Neuronal stem cell (in vitro differentiated cells): ENCODE measurements around the gene FAM53A.
A peak's percentile ranks its signal among the peaks of the same experiment; 100 is the strongest.

Experiments
- DNase-seq: peaks from one replicate; pipeline ENCODE4 v3.0.0-alpha.2; 2013; ENCODE audit warnings: low spot score
- H2AFZ ChIP-seq: one replicate; pipeline ENCODE4 v1.6.1; 2013; ENCODE audit warnings: mild to moderate bottlenecking, low read length, inconsistent platforms
- H2AK5ac ChIP-seq: 2 replicates; pipeline ENCODE4 v1.6.1; 2013; ENCODE audit warnings: low read depth, mild to moderate bottlenecking, inconsistent platforms, low read length, moderate library complexity, mixed read lengths
- H2BK120ac ChIP-seq: 2 replicates; pipeline ENCODE4 v1.6.1; 2013; ENCODE audit warnings: low read depth, mild to moderate bottlenecking, inconsistent platforms, low read length, moderate library complexity, mixed read lengths
- H2BK12ac ChIP-seq: one replicate; pipeline ENCODE4 v1.6.1; 2013; ENCODE audit warnings: low read length, inconsistent platforms
- H2BK15ac ChIP-seq: 2 replicates; pipeline ENCODE4 v1.6.1; 2013; ENCODE audit warnings: mild to moderate bottlenecking, low read length, inconsistent platforms, mixed read lengths
- H2BK5ac ChIP-seq: one replicate; pipeline ENCODE4 v1.6.1; 2013; ENCODE audit warnings: inconsistent platforms, mild to moderate bottlenecking, low read length, moderate library complexity
- H3K14ac ChIP-seq: one replicate; pipeline ENCODE4 v1.6.1; 2013; ENCODE audit warnings: low read length, inconsistent platforms
- H3K18ac ChIP-seq: 2 replicates; pipeline ENCODE4 v1.6.1; 2013; ENCODE audit warnings: low read length, inconsistent platforms
- H3K23ac ChIP-seq: 2 replicates; pipeline ENCODE4 v1.6.1; 2013; ENCODE audit warnings: low read depth, mild to moderate bottlenecking, mixed read lengths, low read length, inconsistent platforms; ENCODE audit not compliant: poor library complexity
- H3K27ac ChIP-seq: replicated peaks from 3 replicates; pipeline ENCODE4 v1.5.1; 2013; ENCODE audit warnings: low read length, inconsistent platforms
- H3K27me3 ChIP-seq, 3 experiments: 2 replicates each; pipeline ENCODE4 v1.6.1; 2013; ENCODE audit warnings: low read length in 3 of 3, mild to moderate bottlenecking in 2 of 3, inconsistent platforms in 1 of 3, low read depth in 1 of 3, mixed read lengths in 1 of 3, moderate library complexity in 1 of 3; ENCODE audit not compliant: control insufficient read depth in 3 of 3, insufficient read depth in 3 of 3
- H3K36me3 ChIP-seq, 2 donors: replicated peaks in 1 of 2; 2 replicates each; pipeline ENCODE4 v1.6.1; 2013; ENCODE audit warnings: low read length in 2 of 2; ENCODE audit not compliant: control insufficient read depth in 2 of 2, insufficient read depth in 2 of 2
- H3K4ac ChIP-seq: 2 replicates; pipeline ENCODE4 v1.6.1; 2013; ENCODE audit warnings: inconsistent platforms, mild to moderate bottlenecking, low read length, moderate library complexity
- H3K4me1 ChIP-seq, 2 donors: 1 replicate in 1 of 2; 2 replicates in 1 of 2; pipeline ENCODE4 v1.6.1; 2013; ENCODE audit warnings: low read length in 2 of 2, low read depth in 1 of 2; ENCODE audit not compliant: control insufficient read depth in 2 of 2, insufficient read depth in 1 of 2
- H3K4me2 ChIP-seq: one replicate; pipeline ENCODE4 v1.6.1; 2013; ENCODE audit warnings: mild to moderate bottlenecking, low read length, inconsistent platforms; ENCODE audit not compliant: insufficient read depth, poor library complexity, severe bottlenecking
- H3K4me3 ChIP-seq, 2 donors: 2 replicates each; pipeline ENCODE4 v1.5.1; 2013; ENCODE audit warnings: low read length in 2 of 2, mild to moderate bottlenecking in 2 of 2, inconsistent platforms in 1 of 2, moderate library complexity in 1 of 2
- H3K79me1 ChIP-seq: one replicate; pipeline ENCODE4 v1.6.1; 2013; ENCODE audit warnings: low read depth, mild to moderate bottlenecking, inconsistent platforms, low read length, moderate library complexity
- H3K9ac ChIP-seq: one replicate; pipeline ENCODE4 v1.6.1; 2013; ENCODE audit warnings: mild to moderate bottlenecking, low read depth, low read length, inconsistent platforms; ENCODE audit not compliant: poor library complexity
- H3K9me3 ChIP-seq, 2 donors: replicated peaks in 1 of 2; 2 replicates each; pipeline versions ENCODE3 to v1.6.1; 2013; ENCODE audit warnings: low read length in 2 of 2, mild to moderate bottlenecking in 2 of 2, inconsistent platforms in 1 of 2, low read depth in 1 of 2, mixed read lengths in 1 of 2, moderate library complexity in 1 of 2; ENCODE audit not compliant: control insufficient read depth in 2 of 2, insufficient read depth in 1 of 2
- H4K8ac ChIP-seq: one replicate; pipeline ENCODE4 v1.6.1; 2013; ENCODE audit warnings: low read depth, mild to moderate bottlenecking, inconsistent platforms, low read length, moderate library complexity
- H4K91ac ChIP-seq: one replicate; pipeline ENCODE4 v1.6.1; 2013; ENCODE audit warnings: low read length, low read depth, mild to moderate bottlenecking, inconsistent platforms; ENCODE audit not compliant: poor library complexity
- WGBS, 2 donors: extraction: QIAGEN DNeasy Blood & Tissue Kit; methylation state at CpG; one replicate each; pipeline ENCODE4 v1.1.7; 2013; ENCODE audit warnings: missing lambda C conversion rate in 2 of 2, mixed read lengths in 1 of 2; ENCODE audit not compliant: insufficient read length in 2 of 2, insufficient replicate concordance in 1 of 2; ENCODE audit errors: extremely low coverage in 2 of 2; 5-methylcytosine and 5-hydroxymethylcytosine counted together

Gene FAM53A

GRCh38 chr4:1725521-1725920 lies 41.4 kb upstream of the FAM53A start:
- peak overlapping the region; percentile 86 for H2AK5ac ChIP-seq
- no peaks in the 10 kb centered on the region for H3K27me3 ChIP-seq
- peak overlapping the region; percentile 58 for H2BK12ac ChIP-seq
- H3K14ac ChIP-seq = peak overlapping the region; percentile 6
- H3K4me1 ChIP-seq = peaks cover 9 to 11% of the 10 kb centered on the region in 2 donors
- H4K91ac ChIP-seq = no peak overlapping the region
- H4K8ac ChIP-seq = no peak overlapping the region
- H3K23ac ChIP-seq = no peak overlapping the region
- H2BK15ac ChIP-seq = no peak overlapping the region
- peaks cover 28% of the 10 kb centered on the region for H3K79me1 ChIP-seq
- H3K9ac ChIP-seq = no peak overlapping the region
- no peak overlapping the region for H3K18ac ChIP-seq
- no peak overlapping the region for H3K4me3 ChIP-seq
- no peak overlapping the region for H3K4me2 ChIP-seq
- H3K36me3 ChIP-seq = peaks cover 60 to 80% of the 10 kb centered on the region in 2 donors
- no CpG with 5 or more reads among the region's 10 CpGs for WGBS, 2 donors
- H3K9me3 ChIP-seq = no peaks in the 10 kb centered on the region
- H2AFZ ChIP-seq = no peak overlapping the region
- H2BK5ac ChIP-seq = peak overlapping the region; percentile 30
- no peak for DNase-seq
- H3K27ac ChIP-seq = no peak overlapping the region
- no peak overlapping the region for H2BK120ac ChIP-seq
- H3K4ac ChIP-seq = peak overlapping the region; percentile 27

- no peak overlapping the region for H4K91ac ChIP-seq
- H2BK15ac ChIP-seq = no peak overlapping the region
- no peak overlapping the region for H4K8ac ChIP-seq
- H2BK5ac ChIP-seq = no peak overlapping the region
- H3K4me2 ChIP-seq = peak overlapping the region; percentile 14
- H3K27me3 ChIP-seq = no peaks in the 10 kb centered on the region
- no peak overlapping the region for H2AFZ ChIP-seq
- no peak overlapping the region for H2BK12ac ChIP-seq
- H3K23ac ChIP-seq = no peak overlapping the region
- peaks cover 0 to 2% of the 10 kb centered on the region in 2 donors for H3K9me3 ChIP-seq
- no peak overlapping the region for H3K14ac ChIP-seq
- H2BK120ac ChIP-seq = no peak overlapping the region
- no peak overlapping the region for H3K4ac ChIP-seq
- H2AK5ac ChIP-seq = no peak overlapping the region
- H3K9ac ChIP-seq = peak overlapping the region; percentile 32
- DNase-seq = no peak
- peaks cover 35% of the 10 kb centered on the region for H3K79me1 ChIP-seq
- WGBS, 2 donors = no CpG with 5 or more reads among the region's 12 CpGs
- peaks cover 16 to 19% of the 10 kb centered on the region in 2 donors for H3K4me1 ChIP-seq
- peak overlapping the region; percentile 27 to 89 for H3K4me3 ChIP-seq
- no peak overlapping the region for H3K27ac ChIP-seq
- no peak overlapping the region for H3K18ac ChIP-seq
- peaks cover 46 to 66% of the 10 kb centered on the region in 2 donors for H3K36me3 ChIP-seq
Observed at GRCh38 chr4:1723131-1723801, 39.2 kb upstream of the FAM53A start.

GRCh38 chr4:1722551-1723118 lies 38.5 kb upstream of the FAM53A start:
- Histone ChIP-seq H3K4me2 (peak overlapping the region; percentile 91), H2BK120ac (no peak overlapping the region), H2BK12ac (no peak overlapping the region), H2BK5ac (no peak overlapping the region), H3K18ac (no peak overlapping the region), H3K27ac (no peak overlapping the region), H2AK5ac (peak overlapping the region; percentile 91), H3K9ac (peak overlapping the region; percentile 91), H3K79me1 (peaks cover 37% of the 10 kb centered on the region), H3K4ac (no peak overlapping the region), H2BK15ac (no peak overlapping the region), H3K4me3 (peak overlapping the region; percentile 89 to 97), H3K9me3 (peaks cover 0 to 2% of the 10 kb centered on the region in 2 donors), H3K23ac (peak overlapping the region; percentile 62), H2AFZ (no peak overlapping the region), H3K4me1 (peaks cover 16 to 19% of the 10 kb centered on the region in 2 donors), H4K91ac (no peak overlapping the region), H4K8ac (no peak overlapping the region), H3K14ac (no peak overlapping the region), H3K36me3 (peaks cover 46 to 66% of the 10 kb centered on the region in 2 donors), H3K27me3 (no peaks in the 10 kb centered on the region)
- no peak for DNase-seq
- no CpG with 5 or more reads among the region's 18 CpGs for WGBS, 2 donors
